Measurements from ENCODE around the gene STX1B. TPM values are rescaled to one million over a fixed set of nuclear protein-coding genes. Genes with fewer than 3 reads are reported as not detected.

Gene STX1B
- total RNA-seq, 1 donor from 2014 or later: 4.5 TPM

- Mint-ChIP-seq H3K27ac (ENCODE audit: unreplicated experiment) (no peak overlapping the region), H3K4me3 (ENCODE audit: unreplicated experiment) (no peak overlapping the region), H3K27me3 (ENCODE audit: unreplicated experiment) (peaks cover 10% of the 10 kb centered on the region), H3K9me3 (ENCODE audit: unreplicated experiment) (no peaks in the 10 kb centered on the region), H3K36me3 (ENCODE audit: unreplicated experiment) (no peaks in the 10 kb centered on the region), H3K4me1 (ENCODE audit: unreplicated experiment) (peaks cover 10% of the 10 kb centered on the region)
- TF ChIP-seq CTCF (IDR thresholded peaks at IDR 0.05): no peak
- no peak for DNase-seq (ENCODE audit: extremely low spot score, unreplicated experiment)
Observed at GRCh38 chr16:31008149-31008548, 2.3 kb downstream of the STX1B start.

GRCh38 chr16:31007684-31008083, 2.8 kb downstream of the STX1B start:
- TF ChIP-seq CTCF (IDR thresholded peaks at IDR 0.05): no peak
- no peak overlapping the region for H3K4me3 Mint-ChIP-seq (ENCODE audit: unreplicated experiment)
- H3K27ac Mint-ChIP-seq (ENCODE audit: unreplicated experiment): no peak overlapping the region
- H3K36me3 Mint-ChIP-seq (ENCODE audit: unreplicated experiment): no peaks in the 10 kb centered on the region
- no peaks in the 10 kb centered on the region for H3K9me3 Mint-ChIP-seq (ENCODE audit: unreplicated experiment)
- peaks cover 10% of the 10 kb centered on the region for H3K4me1 Mint-ChIP-seq (ENCODE audit: unreplicated experiment)
- H3K27me3 Mint-ChIP-seq (ENCODE audit: unreplicated experiment): peaks cover 10% of the 10 kb centered on the region
- no peak for DNase-seq (ENCODE audit: extremely low spot score, unreplicated experiment)

- DNase-seq (ENCODE audit: extremely low spot score, unreplicated experiment): no peak
- no peaks in the 10 kb centered on the region for H3K36me3 Mint-ChIP-seq (ENCODE audit: unreplicated experiment)
- peaks cover 4% of the 10 kb centered on the region for H3K27me3 Mint-ChIP-seq (ENCODE audit: unreplicated experiment)
- H3K4me3 Mint-ChIP-seq (ENCODE audit: unreplicated experiment): no peak overlapping the region
- H3K9me3 Mint-ChIP-seq (ENCODE audit: unreplicated experiment): no peaks in the 10 kb centered on the region
- no peak for TF ChIP-seq CTCF (IDR thresholded peaks at IDR 0.05)
- peaks cover 10% of the 10 kb centered on the region for H3K4me1 Mint-ChIP-seq (ENCODE audit: unreplicated experiment)
- H3K27ac Mint-ChIP-seq (ENCODE audit: unreplicated experiment): no peak overlapping the region
Observed at GRCh38 chr16:31006589-31006988, 3.8 kb downstream of the STX1B start.

- Mint-ChIP-seq H3K9me3 (ENCODE audit: unreplicated experiment) (no peaks in the 10 kb centered on the region), H3K27me3 (ENCODE audit: unreplicated experiment) (no peaks in the 10 kb centered on the region), H3K27ac (ENCODE audit: unreplicated experiment) (no peak overlapping the region), H3K4me1 (ENCODE audit: unreplicated experiment) (peaks cover 8% of the 10 kb centered on the region), H3K36me3 (ENCODE audit: unreplicated experiment) (no peaks in the 10 kb centered on the region), H3K4me3 (ENCODE audit: unreplicated experiment) (no peak overlapping the region)
- DNase-seq (ENCODE audit: extremely low spot score, unreplicated experiment): no peak
- TF ChIP-seq CTCF (IDR thresholded peaks at IDR 0.05): no peak
Observed at GRCh38 chr16:31006086-31006385, 4.4 kb downstream of the STX1B start.

GRCh38 chr16:31005350-31006085, 4.9 kb downstream of the STX1B start:
- Mint-ChIP-seq H3K27me3 (ENCODE audit: unreplicated experiment) (no peaks in the 10 kb centered on the region), H3K27ac (ENCODE audit: unreplicated experiment) (no peak overlapping the region), H3K4me1 (ENCODE audit: unreplicated experiment) (peaks cover 8% of the 10 kb centered on the region), H3K4me3 (ENCODE audit: unreplicated experiment) (no peak overlapping the region), H3K9me3 (ENCODE audit: unreplicated experiment) (no peaks in the 10 kb centered on the region), H3K36me3 (ENCODE audit: unreplicated experiment) (no peaks in the 10 kb centered on the region)
- no peak for DNase-seq (ENCODE audit: extremely low spot score, unreplicated experiment)
- no peak for TF ChIP-seq CTCF (IDR thresholded peaks at IDR 0.05)
